Inflammatory macrophage (primary cell): ENCODE results near the gene DCBLD1.
A peak's percentile ranks its signal among the peaks of the same experiment; 100 is the strongest.
"Not testable (repeated sequence)": the region's sequence is repeated elsewhere in the genome, so short reads cannot be mapped to it uniquely, and the experiment has no call there.

Source experiments
- DNase-seq, 2 donors: peaks; one replicate each; pipeline ENCODE4 v3.0.0-alpha.2; 2020 to 2022

DCBLD1 gene

GRCh38 chr6:117502580-117502979 lies 20.1 kb downstream of the DCBLD1 start:
- peak in 1 of 2 donors; percentile 2 for DNase-seq

DNA sequence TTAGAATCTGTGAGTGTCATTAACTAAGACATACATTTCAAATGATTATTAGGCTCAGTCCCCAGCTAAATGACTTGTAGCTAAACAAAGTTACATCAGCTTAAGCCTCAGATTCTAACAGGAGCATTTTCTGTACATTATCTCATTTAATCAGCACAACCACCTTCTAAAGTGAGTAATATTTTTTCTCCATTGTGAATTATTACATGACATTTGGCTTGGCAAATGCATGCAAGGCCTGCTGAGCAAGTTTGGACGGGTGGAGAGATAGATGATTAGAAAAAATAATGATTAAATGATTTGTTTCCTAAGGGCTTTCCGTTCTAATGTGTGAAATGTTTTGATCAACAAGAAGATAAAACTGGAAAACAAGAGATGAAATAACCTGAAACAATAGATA lies 20.7 kb downstream of the DCBLD1 start:
- DNase-seq, result no peak

- no peak for DNase-seq
Measured at GRCh38 chr6:117504478-117505144, 22.1 kb downstream of the DCBLD1 start.

DNA sequence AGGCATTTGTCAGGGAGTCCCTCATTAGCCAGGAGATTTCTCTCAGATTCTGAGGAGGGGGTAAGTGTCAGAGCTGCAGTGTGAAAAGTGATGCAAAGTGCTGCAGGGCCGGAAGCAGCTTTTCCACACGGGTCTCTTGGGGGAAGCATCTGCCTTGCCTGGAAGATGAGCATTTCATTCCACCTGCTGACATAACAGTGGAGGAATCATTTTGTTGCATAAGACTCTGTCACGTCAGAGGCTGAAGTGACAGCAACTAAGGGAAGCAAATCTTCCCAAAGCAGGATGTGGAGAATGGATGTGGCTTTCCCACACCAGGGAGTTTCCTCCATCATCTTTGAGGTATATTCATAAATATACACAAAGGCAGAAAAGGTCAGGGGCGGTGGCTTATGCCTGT lies 22.8 kb downstream of the DCBLD1 start:
- no peak for DNase-seq

DNA sequence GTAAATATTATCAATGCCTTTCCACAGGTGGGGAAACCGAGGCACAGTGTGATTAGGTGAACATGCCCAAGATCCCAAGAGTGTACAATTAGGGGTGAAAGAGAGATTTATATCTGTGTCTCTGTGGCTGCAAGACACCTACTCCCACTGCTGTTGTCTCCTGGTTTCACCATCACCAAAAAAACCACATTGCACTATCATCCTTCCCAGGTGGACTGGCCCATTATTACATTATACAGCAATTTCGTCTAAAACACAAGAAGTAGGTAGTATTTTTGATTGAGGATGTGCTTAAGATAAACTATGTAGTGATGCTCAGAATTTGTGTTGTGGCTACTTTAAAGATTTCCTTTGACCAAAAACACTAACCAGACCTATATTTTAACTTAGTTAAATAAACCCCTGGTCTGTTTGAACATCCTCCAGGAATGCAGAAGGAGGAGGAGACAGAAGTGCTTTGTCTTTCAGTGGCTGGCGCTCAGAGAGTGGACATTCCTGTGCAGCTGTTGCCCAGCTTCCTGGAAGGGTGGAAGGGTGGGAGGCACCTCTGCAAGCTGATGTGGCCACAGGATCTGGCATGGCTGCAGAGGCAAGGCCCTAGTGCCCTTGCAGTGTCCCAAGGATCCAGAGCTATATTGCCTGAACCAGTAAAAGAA lies 23.8 kb downstream of the DCBLD1 start:
- no peak for DNase-seq

- no peak for DNase-seq
Measured at GRCh38 chr6:117506907-117507306, 24.4 kb downstream of the DCBLD1 start.

- no peak for DNase-seq
Measured at GRCh38 chr6:117508450-117508971, 26.0 kb downstream of the DCBLD1 start.

DNA sequence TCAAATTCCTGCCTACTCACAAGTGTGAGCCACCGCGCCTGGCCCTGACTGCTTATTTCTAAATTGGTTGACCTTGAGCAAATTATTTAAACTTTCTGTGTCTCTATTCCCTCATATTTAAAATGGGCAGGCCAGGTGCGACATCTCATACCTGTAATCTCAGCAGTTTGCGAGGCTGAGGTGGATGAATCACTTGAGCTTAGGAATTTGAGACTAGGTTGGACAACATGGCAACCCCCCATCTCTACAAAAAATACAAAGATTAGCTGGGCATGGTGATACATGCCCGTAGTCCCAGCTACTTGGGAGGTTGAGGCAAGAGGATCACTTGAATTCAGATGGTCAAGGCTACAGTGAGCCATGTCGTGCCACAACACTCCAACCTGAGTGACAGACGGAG lies 26.5 kb downstream of the DCBLD1 start:
- no peak for DNase-seq

DNA sequence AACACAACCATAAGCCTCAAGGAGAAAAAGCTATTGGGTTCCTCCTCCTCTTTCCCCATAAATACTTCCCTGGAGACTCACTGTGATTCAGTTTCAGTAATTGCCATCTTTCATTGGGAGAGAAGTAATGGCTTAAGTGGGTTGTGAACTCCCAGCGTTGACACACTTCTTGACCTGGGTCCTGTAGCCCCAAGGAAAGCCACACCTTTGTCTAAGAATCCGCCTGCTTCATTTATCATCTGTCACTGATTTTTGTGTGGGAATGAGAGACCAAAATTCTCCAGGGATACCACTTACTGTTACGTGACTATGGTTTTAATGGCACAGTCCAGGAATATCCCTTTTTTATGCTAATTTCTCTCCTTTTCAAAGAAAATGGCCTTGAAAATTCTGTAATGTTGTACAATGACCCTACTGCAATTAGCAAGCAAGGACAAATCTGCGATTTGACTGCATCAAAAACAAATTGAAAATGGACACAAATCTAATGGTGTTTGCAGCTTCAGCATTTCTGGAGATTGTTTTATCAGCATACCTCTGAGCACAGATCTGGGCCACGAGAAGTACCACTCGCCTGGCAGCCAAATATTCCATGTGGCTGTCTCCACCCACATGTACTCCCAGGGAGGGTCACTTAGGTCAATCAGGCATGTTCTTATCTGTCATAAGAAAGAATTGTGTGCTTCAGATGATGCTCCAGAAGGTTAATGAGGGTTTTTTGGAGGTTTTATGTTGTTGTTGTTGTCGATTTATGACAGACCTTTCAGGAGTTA lies 29.8 kb downstream of the DCBLD1 start:
- DNase-seq, result no peak

GRCh38 chr6:117512987-117513573 lies 30.6 kb downstream of the DCBLD1 start:
- DNase-seq, result no peak

- no peak for DNase-seq
Measured at GRCh38 chr6:117513778-117514365, 31.4 kb downstream of the DCBLD1 start.

DNA sequence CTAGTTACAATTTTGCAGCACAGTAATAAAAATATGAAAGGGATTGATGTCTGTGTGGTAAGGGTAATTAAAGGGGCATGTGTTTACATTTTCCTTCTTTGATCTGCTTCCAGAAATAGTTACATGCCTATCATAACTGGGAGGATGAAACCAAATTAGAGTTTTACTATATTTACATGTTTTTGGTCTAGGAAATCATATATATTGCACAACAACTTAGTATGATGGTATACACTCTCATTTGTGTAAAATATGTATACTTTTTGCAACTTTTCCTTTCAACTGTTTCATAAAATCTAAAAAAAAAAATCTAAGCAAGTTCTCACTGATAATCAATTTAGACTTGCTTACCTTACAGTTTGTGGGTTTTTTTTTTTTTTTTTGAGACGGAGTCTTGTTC lies 32.2 kb downstream of the DCBLD1 start:
- DNase-seq, result no peak

- no peak for DNase-seq
Measured at GRCh38 chr6:117515326-117515725, 32.9 kb downstream of the DCBLD1 start.

GRCh38 chr6:117517995-117518394 lies 35.5 kb downstream of the DCBLD1 start:
- not testable (repeated sequence) for DNase-seq

- DNase-seq, result no peak
Measured at GRCh38 chr6:117518870-117519269, 36.4 kb downstream of the DCBLD1 start.

GRCh38 chr6:117520603-117521395 lies 38.3 kb downstream of the DCBLD1 start:
- DNase-seq, result no peak

DNA sequence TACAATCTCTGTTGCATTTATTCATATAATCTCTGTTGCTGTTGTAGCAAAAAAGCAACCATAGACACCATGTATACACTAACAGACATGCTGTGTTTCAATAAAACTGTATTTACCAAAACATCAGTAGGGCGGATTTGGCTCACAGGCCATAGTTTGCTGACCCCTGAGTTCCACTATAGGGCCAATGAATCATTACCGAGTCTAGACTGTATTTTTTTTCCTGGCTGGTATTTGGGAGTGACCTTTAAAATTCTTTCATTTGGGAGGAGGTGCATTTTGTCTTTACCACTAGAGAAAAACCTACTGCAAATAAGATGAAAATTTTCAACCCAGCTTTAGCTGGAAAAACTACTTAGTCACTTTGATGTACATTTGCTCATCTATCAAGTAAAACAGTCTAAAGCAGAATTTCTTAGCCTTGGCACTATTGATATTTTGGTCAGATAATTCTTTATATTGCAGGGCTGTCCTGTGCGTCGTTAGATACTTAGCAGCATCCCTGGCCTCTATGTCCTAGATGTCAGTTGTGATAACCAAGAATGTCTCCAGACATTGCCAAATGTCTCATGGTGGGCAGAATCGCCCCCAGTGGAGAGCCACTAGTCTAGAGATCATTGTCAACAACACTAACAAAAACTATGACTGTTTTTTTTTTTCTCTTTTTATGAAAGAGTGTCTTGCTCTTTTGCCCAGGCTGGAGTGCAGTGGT lies 39.5 kb downstream of the DCBLD1 start:
- DNase-seq, result no peak

GRCh38 chr6:117525607-117526006 lies 43.1 kb downstream of the DCBLD1 start:
- no peak for DNase-seq

DNA sequence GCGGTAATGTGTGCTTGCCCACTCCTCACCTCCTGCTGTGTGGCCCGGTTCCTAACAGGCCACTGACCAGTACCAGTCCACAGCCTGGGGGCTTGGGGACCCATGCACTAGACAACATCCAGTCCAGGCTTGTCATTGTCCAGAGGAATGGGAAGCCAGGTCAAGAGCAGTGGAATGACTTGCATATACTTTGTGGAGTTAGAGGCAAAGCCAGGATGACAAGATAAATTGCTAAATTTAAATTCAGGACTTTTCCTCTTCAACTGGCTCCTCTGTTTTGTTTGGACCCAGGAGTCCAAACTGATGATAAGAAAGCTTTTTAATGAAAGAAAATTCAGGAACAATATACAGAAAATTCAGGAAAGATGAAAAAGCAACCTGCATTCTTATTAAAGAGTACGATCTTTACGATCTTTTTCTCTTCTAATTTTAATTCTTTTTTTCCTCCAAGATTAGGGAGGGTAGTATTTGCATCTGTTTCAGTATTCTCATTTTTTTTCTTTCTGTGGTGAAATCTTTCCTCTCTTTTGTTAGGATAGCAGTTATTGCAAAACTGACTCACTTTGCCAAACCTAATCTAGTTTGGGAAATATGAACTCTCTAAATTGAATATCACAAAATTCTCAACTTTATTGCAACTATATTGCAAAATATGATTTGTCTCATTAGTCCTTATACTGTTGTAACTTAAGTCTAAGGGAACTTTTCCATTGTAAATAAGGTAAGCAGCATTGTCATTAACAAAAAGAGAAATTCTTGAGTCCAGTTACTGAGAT lies 48.2 kb downstream of the DCBLD1 start:
- no peak for DNase-seq

DNA sequence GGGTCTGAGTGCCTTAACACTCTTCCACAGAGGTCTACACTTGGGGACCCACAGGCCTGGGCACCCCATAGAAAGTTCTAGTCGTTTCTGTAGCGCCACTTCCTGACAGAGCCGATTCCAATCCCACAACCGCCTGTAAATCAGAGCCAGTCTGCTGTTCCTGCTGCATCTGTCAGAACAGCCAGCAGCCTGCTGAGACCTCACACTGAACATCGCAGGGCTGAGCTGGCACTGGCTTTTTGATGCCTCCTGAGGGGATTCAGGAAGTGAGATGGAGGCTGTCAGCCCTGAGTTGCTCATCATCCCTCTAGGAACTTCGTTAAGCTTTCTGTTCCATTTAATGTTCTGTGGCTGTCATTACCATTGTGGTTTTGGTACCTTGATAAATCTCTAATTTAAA lies 48.9 kb downstream of the DCBLD1 start:
- DNase-seq, result no peak
